NT2/D1 (cell line): Measurements from ENCODE around the gene CORO2A.

Experiments used
- DNase-seq: peaks from one replicate; pipeline ENCODE4 v3.0.0-alpha.2; 2011; ENCODE audit warnings: low read depth, low spot score
- H3K27me3 ChIP-seq: 2 replicates; pipeline ENCODE4 v1.6.0; 2011; ENCODE audit warnings: mild to moderate bottlenecking; ENCODE audit not compliant: insufficient read length, insufficient read depth
- H3K36me3 ChIP-seq: 2 replicates; pipeline ENCODE4 v1.6.1; 2011; ENCODE audit warnings: mild to moderate bottlenecking, low read length, mixed read lengths; ENCODE audit not compliant: insufficient read depth, insufficient read length
- H3K4me1 ChIP-seq: 2 replicates; pipeline ENCODE4 v1.5.1; 2011; ENCODE audit not compliant: insufficient read depth, insufficient read length
- H3K4me3 ChIP-seq: 2 replicates; pipeline ENCODE4 v1.5.1; 2011; ENCODE audit warnings: low read depth; ENCODE audit not compliant: insufficient read length
- H3K9ac ChIP-seq: 2 replicates; pipeline ENCODE4 v1.6.0; 2011; ENCODE audit warnings: low read depth; ENCODE audit not compliant: insufficient read length
- H3K9me3 ChIP-seq: 2 replicates; pipeline ENCODE4 v1.5.1; 2011; ENCODE audit warnings: mild to moderate bottlenecking, low read length; ENCODE audit not compliant: insufficient read depth
- SUZ12 ChIP-seq: IDR thresholded peaks from 2 replicates; pipeline ENCODE4 v1.6.1; 2011; ENCODE audit not compliant: insufficient read length, insufficient read depth; ENCODE audit errors: extremely low read depth
- YY1 ChIP-seq: IDR thresholded peaks from 2 replicates; pipeline ENCODE4 v1.6.1; 2011; ENCODE audit not compliant: insufficient read length, insufficient read depth
- ZNF274 ChIP-seq: IDR thresholded peaks from 2 replicates; pipeline ENCODE4 v1.6.1; 2011; ENCODE audit warnings: mild to moderate bottlenecking, low read depth, low read length

Gene CORO2A

GRCh38 chr9:98201102-98201501 is 8.7 kb upstream of the CORO2A start:
- no peak overlapping the region for H3K9ac ChIP-seq
- TF ChIP-seq YY1: no peak
- H3K36me3 ChIP-seq: peaks cover 28% of the 10 kb centered on the region
- no peaks in the 10 kb centered on the region for H3K9me3 ChIP-seq
- no peak overlapping the region for H3K4me3 ChIP-seq
- H3K27me3 ChIP-seq: peaks cover 3% of the 10 kb centered on the region
- H3K4me1 ChIP-seq: peaks cover 15% of the 10 kb centered on the region
- DNase-seq: no peak

DNA sequence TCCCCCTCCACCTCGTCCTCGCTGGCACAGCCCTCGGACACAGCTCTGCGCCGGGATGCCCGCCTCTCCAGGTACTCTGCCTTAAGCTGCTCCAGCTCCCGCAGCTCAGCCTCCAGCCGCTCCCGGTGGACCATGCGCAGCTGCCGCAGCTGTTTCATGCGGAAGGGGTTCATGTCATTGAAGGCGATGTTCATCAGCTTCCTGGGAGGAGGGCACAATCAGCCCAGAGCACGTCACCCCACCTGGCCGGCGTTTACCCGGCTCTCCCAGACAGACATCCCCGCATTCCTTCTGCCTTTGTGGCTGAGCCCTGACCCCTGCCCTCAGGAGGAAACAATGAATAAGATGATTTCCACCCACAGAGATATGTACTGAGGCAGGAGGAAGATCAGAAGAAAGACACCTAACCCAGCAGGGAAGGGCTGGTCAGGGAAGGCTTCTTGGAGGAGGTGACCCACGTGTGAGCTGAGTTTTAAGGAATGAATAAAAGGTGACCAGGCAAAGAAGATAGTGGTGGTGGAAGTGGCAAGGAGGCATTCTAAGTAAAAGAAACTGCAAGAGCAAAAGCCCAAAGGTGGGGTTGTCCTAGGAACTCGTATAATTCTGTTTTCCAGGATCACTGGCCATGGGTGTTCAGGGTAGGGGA is 7.1 kb upstream of the CORO2A start:
- TF ChIP-seq ZNF274 (no peak), SUZ12 (no peak), YY1 (no peak)
- H3K4me1 ChIP-seq: peaks cover 24% of the 10 kb centered on the region
- no peak for DNase-seq
- H3K36me3 ChIP-seq: peaks cover 28% of the 10 kb centered on the region
- no peaks in the 10 kb centered on the region for H3K9me3 ChIP-seq
- no peak overlapping the region for H3K9ac ChIP-seq
- H3K27me3 ChIP-seq: no peaks in the 10 kb centered on the region
- H3K4me3 ChIP-seq: no peak overlapping the region

DNA sequence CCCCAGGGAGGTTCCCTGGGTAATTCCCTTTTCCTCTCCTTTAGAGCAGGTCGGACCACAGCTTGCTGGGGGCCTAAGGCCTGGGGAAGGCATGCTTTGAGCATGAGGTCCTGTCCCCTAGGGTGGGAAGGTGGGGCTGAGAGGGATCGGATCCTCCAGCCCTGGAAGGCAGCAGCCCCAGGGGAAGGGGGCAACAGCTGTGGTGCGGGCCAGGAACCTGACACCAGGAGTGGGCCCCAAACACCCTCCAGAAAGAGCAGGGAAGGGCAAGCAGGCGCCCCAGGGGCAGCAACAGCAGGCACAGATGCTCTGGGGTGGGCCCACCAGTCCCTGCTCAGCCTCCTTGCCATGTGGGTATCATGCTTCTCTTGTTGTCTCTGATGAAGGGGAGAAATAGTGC is 3.2 kb upstream of the CORO2A start:
- H3K27me3 ChIP-seq: no peaks in the 10 kb centered on the region
- peaks cover 29% of the 10 kb centered on the region for H3K4me1 ChIP-seq
- no peak overlapping the region for H3K9ac ChIP-seq
- no peak overlapping the region for H3K4me3 ChIP-seq
- DNase-seq: no peak
- no peaks in the 10 kb centered on the region for H3K9me3 ChIP-seq
- H3K36me3 ChIP-seq: peaks cover 10% of the 10 kb centered on the region
- TF ChIP-seq ZNF274 (no peak), SUZ12 (no peak), YY1 (no peak)

- Histone ChIP-seq H3K27me3 (no peaks in the 10 kb centered on the region), H3K36me3 (peaks cover 5% of the 10 kb centered on the region), H3K4me3 (no peak overlapping the region), H3K9me3 (no peaks in the 10 kb centered on the region), H3K4me1 (peaks cover 21% of the 10 kb centered on the region), H3K9ac (peak overlapping the region; percentile 88)
- no peak for DNase-seq
- TF ChIP-seq YY1: no peak
- no peak for TF ChIP-seq ZNF274
- no peak for TF ChIP-seq SUZ12
Observed at GRCh38 chr9:98193336-98193944, 1.0 kb upstream of the CORO2A start.

DNA sequence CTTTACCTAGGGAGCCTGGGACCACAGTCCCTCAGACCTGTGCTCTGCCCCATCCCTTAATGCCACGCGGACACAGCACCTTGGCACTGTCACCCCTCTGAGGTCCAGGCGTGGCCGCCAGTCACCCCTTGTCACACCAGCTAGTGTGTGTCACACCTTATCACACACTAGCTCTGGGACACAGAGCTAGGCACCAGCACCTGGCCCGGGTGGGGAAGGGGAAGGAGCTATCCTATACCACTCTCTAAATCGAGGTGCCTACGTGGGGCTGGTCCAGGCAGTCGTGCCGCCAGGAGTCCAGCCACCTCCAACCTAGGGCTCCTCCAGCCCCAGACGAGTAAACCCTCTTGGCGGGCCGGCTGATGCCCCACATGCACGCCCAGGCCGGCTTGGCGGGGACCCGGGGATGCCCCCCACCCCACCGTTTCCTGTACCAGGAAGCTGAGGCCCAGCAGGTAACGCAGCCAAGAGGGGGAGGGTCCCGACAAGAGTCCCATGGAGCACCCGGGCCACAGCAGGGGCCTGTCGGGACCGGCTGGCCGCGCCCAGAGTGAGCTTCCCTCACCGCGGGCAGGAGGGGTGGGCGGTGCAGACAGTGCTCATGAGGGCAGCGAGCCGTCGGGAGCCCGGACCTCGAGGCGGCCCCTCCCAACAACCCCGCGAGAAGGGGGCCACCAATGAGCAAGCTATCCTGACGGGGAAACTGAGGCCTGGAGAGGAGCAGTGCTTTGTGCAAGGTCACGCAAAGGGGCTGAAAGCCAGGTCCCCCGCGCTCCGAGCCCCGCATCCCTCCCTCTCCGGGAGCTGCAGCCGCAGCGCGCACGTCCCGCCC is 550 bp downstream of the CORO2A start:
- Histone ChIP-seq H3K36me3 (peaks cover 3% of the 10 kb centered on the region), H3K4me3 (peak overlapping the region; percentile 90), H3K9ac (peak overlapping the region; percentile 90), H3K27me3 (no peaks in the 10 kb centered on the region), H3K4me1 (peaks cover 17% of the 10 kb centered on the region), H3K9me3 (no peaks in the 10 kb centered on the region)
- TF ChIP-seq ZNF274: no peak
- no peak for TF ChIP-seq SUZ12
- no peak for TF ChIP-seq YY1
- DNase-seq: no peak

DNA sequence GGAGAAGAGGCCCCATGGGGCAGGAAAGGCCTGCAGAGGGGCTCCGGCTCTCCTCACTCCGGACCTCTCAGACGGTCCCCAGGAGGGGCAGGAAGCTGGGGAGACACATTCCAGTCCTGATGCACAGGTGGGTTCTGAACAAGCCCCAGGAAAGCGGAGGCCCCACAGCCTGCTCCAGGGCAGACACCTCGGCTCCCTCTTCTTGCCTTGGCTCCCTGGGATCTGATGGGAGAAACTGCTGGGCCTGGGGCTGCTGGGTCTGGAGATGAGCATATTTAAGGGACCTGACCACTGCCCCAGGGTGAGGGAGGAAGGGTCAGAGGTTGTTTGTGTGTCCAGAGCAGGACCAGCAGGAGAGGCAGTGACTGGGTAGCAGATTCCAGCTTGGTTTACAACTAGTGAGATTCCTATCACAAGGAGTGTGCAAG is 1.2 kb downstream of the CORO2A start:
- peak overlapping the region; percentile 90 for H3K4me3 ChIP-seq
- peak overlapping the region; percentile 90 for H3K9ac ChIP-seq
- DNase-seq: no peak
- no peaks in the 10 kb centered on the region for H3K27me3 ChIP-seq
- no peaks in the 10 kb centered on the region for H3K9me3 ChIP-seq
- no peak for TF ChIP-seq SUZ12
- TF ChIP-seq ZNF274: no peak
- no peak for TF ChIP-seq YY1
- peaks cover 17% of the 10 kb centered on the region for H3K4me1 ChIP-seq
- H3K36me3 ChIP-seq: peaks cover 3% of the 10 kb centered on the region

DNA sequence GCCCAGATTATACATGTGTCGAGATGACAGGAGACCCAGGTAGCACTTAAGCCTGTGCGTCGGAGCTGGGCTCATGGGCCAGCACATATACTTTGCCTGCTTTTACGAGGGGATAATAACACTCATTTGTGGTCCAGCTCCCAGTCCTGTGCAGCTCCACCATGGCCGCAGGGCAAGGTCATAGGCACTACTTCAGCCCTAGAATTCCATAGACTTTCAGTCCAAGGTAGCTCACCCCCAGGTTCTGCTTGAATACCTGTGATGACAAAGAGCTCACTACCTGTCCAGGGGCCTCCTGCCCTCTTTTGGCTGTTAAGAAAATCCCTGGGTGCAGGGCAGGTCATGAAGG is 1.7 kb downstream of the CORO2A start:
- Histone ChIP-seq H3K4me3 (no peak overlapping the region), H3K4me1 (peaks cover 15% of the 10 kb centered on the region), H3K9me3 (no peaks in the 10 kb centered on the region), H3K36me3 (peaks cover 3% of the 10 kb centered on the region), H3K27me3 (no peaks in the 10 kb centered on the region), H3K9ac (peak overlapping the region; percentile 90)
- TF ChIP-seq YY1 (no peak), SUZ12 (no peak), ZNF274 (no peak)
- DNase-seq: no peak
